ENCODE data around the gene WWOX.
"Not testable (repeated sequence)": the region's sequence is repeated elsewhere in the genome, so short reads cannot be mapped to it uniquely, and the experiment has no call there.

The WWOX gene

GRCh38 chr16:79217375-79218011 lies 1118.0 kb downstream of the WWOX start:
- DNase-seq (ENCODE audit: low spot score): no peak

GRCh38 chr16:79218351-79218750 lies 1118.9 kb downstream of the WWOX start:
- no peak for DNase-seq (ENCODE audit: low spot score)

GRCh38 chr16:79225994-79226393 lies 1126.5 kb downstream of the WWOX start:
- not testable (repeated sequence) for DNase-seq (ENCODE audit: low spot score)

GRCh38 chr16:79229361-79229760 lies 1129.9 kb downstream of the WWOX start:
- DNase-seq (ENCODE audit: low spot score): no peak

GRCh38 chr16:79245700-79246099 lies 1146.2 kb downstream of the WWOX start:
- DNase-seq (ENCODE audit: low spot score): not testable (repeated sequence)

GRCh38 chr16:79247386-79247785 lies 1147.9 kb downstream of the WWOX start:
- DNase-seq (ENCODE audit: low spot score): no peak

- DNase-seq (ENCODE audit: low spot score): no peak
Measured at GRCh38 chr16:79248351-79248750, 1148.9 kb downstream of the WWOX start.

GRCh38 chr16:79250502-79251098 lies 1151.1 kb downstream of the WWOX start:
- no peak for DNase-seq (ENCODE audit: low spot score)

- DNase-seq (ENCODE audit: low spot score): no peak
Measured at GRCh38 chr16:79253100-79253631, 1153.7 kb downstream of the WWOX start.

GRCh38 chr16:79257953-79258490 lies 1158.6 kb downstream of the WWOX start:
- DNase-seq (ENCODE audit: low spot score): no peak

GRCh38 chr16:79260890-79261289 lies 1161.4 kb downstream of the WWOX start:
- DNase-seq (ENCODE audit: low spot score): not testable (repeated sequence)

- no peak for DNase-seq (ENCODE audit: low spot score)
Measured at GRCh38 chr16:79261481-79261940, 1162.1 kb downstream of the WWOX start.

GRCh38 chr16:79261944-79262552 lies 1162.6 kb downstream of the WWOX start:
- DNase-seq (ENCODE audit: low spot score): no peak

Data from AG08395 (cell line).